Mesenchymal stem cell (in vitro differentiated cells and primary cell): ENCODE results near the gene TCAP. TPM values are rescaled to one million over a fixed set of nuclear protein-coding genes. Genes with fewer than 3 reads are reported as not detected.
A peak's percentile ranks its signal among the peaks of the same experiment; 100 is the strongest.

ENCODE experiments used
- DNase-seq: peaks from one replicate; pipeline ENCODE4 v3.0.0-alpha.2; 2013
- H2AFZ ChIP-seq: one replicate; pipeline ENCODE4 v1.6.1; 2013; ENCODE audit warnings: low read depth, mild to moderate bottlenecking, control low read depth, inconsistent platforms, low read length, moderate library complexity
- H2AK5ac ChIP-seq: 2 replicates; pipeline ENCODE4 v1.6.1; 2013; ENCODE audit warnings: low read length, moderate library complexity, mild to moderate bottlenecking, inconsistent platforms; ENCODE audit not compliant: severe bottlenecking
- H2BK120ac ChIP-seq: one replicate; pipeline ENCODE4 v1.6.1; 2013; ENCODE audit warnings: low read depth, mild to moderate bottlenecking, inconsistent platforms, low read length, moderate library complexity
- H2BK12ac ChIP-seq, 2 experiments: one replicate each; pipeline ENCODE4 v1.6.1; 2013; ENCODE audit warnings: inconsistent platforms in 2 of 2, low read length in 2 of 2, mild to moderate bottlenecking in 2 of 2, moderate library complexity in 2 of 2, control low read depth in 1 of 2
- H2BK15ac ChIP-seq: one replicate; pipeline ENCODE4 v1.6.1; 2013; ENCODE audit warnings: mild to moderate bottlenecking, low read depth, inconsistent platforms; ENCODE audit not compliant: poor library complexity, severe bottlenecking
- H2BK5ac ChIP-seq: 2 replicates; pipeline ENCODE4 v1.6.1; 2013; ENCODE audit warnings: low read depth, mild to moderate bottlenecking, low read length, control low read depth, inconsistent platforms; ENCODE audit not compliant: poor library complexity, severe bottlenecking
- H3K14ac ChIP-seq, 2 experiments: one replicate each; pipeline ENCODE4 v1.6.1; 2013; ENCODE audit warnings: inconsistent platforms in 2 of 2, low read length in 2 of 2, control low read depth in 1 of 2, mild to moderate bottlenecking in 1 of 2, moderate library complexity in 1 of 2
- H3K18ac ChIP-seq, 2 experiments: one replicate each; pipeline ENCODE4 v1.6.1; 2013; ENCODE audit warnings: inconsistent platforms in 2 of 2, low read length in 2 of 2, control low read depth in 1 of 2, low read depth in 1 of 2, mild to moderate bottlenecking in 1 of 2
- H3K23ac ChIP-seq, 2 experiments: one replicate each; pipeline ENCODE4 v1.6.1; 2013; ENCODE audit warnings: inconsistent platforms in 2 of 2, low read length in 2 of 2, mild to moderate bottlenecking in 2 of 2, moderate library complexity in 2 of 2, control low read depth in 1 of 2
- H3K27ac ChIP-seq: 2 replicates; pipeline ENCODE4 v1.5.1; 2013; ENCODE audit warnings: mild to moderate bottlenecking, moderate library complexity, low read length, control low read depth, inconsistent platforms; ENCODE audit not compliant: poor library complexity, severe bottlenecking
- H3K27me3 ChIP-seq, 2 experiments: 2 replicates each; pipeline versions ENCODE4 v1.6.1 to v1.7.0; 2013; ENCODE audit warnings: low read length in 2 of 2, mild to moderate bottlenecking in 2 of 2, moderate library complexity in 2 of 2, control low read depth in 1 of 2, inconsistent platforms in 1 of 2; ENCODE audit not compliant: control insufficient read depth in 1 of 2, insufficient read depth in 1 of 2
- H3K36me3 ChIP-seq, 2 experiments: 2 replicates each; pipeline versions ENCODE4 v1.6.1 to v1.7.0; 2013; ENCODE audit warnings: low read length in 2 of 2, control low read depth in 1 of 2, inconsistent platforms in 1 of 2, low read depth in 1 of 2, mild to moderate bottlenecking in 1 of 2; ENCODE audit not compliant: insufficient read depth in 2 of 2, control insufficient read depth in 1 of 2
- H3K4ac ChIP-seq, 2 experiments: one replicate each; pipeline ENCODE4 v1.6.1; 2013; ENCODE audit warnings: inconsistent platforms in 2 of 2, low read length in 2 of 2, mild to moderate bottlenecking in 2 of 2, moderate library complexity in 2 of 2, control low read depth in 1 of 2, low read depth in 1 of 2
- H3K4me1 ChIP-seq: 2 replicates; pipeline ENCODE4 v1.6.1; 2013; ENCODE audit warnings: low read depth, low read length, control low read depth; ENCODE audit not compliant: control insufficient read depth, insufficient read depth
- H3K4me2 ChIP-seq: 2 replicates; pipeline ENCODE4 v1.6.1; 2013; ENCODE audit warnings: low read length, mild to moderate bottlenecking, inconsistent platforms; ENCODE audit not compliant: poor library complexity, severe bottlenecking
- H3K4me3 ChIP-seq, 2 experiments: 2 replicates each; pipeline versions ENCODE4 v1.5.1 to v1.7.0; 2013; ENCODE audit warnings: low read length in 2 of 2, mild to moderate bottlenecking in 2 of 2, control low read depth in 1 of 2, low read depth in 1 of 2; ENCODE audit not compliant: insufficient read depth in 1 of 2
- H3K79me1 ChIP-seq: replicated peaks from 2 replicates; pipeline ENCODE4 v1.6.1; 2013; ENCODE audit warnings: mild to moderate bottlenecking, control low read depth, low read length, inconsistent platforms; ENCODE audit not compliant: poor library complexity, severe bottlenecking
- H3K9ac ChIP-seq: 2 replicates; pipeline ENCODE4 v1.7.0; 2013; ENCODE audit warnings: mild to moderate bottlenecking, low read length, moderate library complexity
- H3K9me3 ChIP-seq: 2 replicates; pipeline ENCODE4 v1.7.0; 2013; ENCODE audit warnings: mild to moderate bottlenecking, low read length; ENCODE audit not compliant: control insufficient read depth
- H4K8ac ChIP-seq: one replicate; pipeline ENCODE4 v1.6.1; 2013; ENCODE audit warnings: inconsistent platforms, mild to moderate bottlenecking, low read length, moderate library complexity
- H4K91ac ChIP-seq: one replicate; pipeline ENCODE4 v1.6.1; 2013; ENCODE audit warnings: mild to moderate bottlenecking, low read length, inconsistent platforms
- WGBS: methylation state at CpG from one replicate; pipeline ENCODE4 v1.1.7; 2013; ENCODE audit warnings: mixed read lengths; 5-methylcytosine and 5-hydroxymethylcytosine counted together
- polyA plus RNA-seq, 2 experiments: library from polyadenylated mRNA; stranded (reverse); fragments of 200-250 nt; gene quantifications; one replicate each; pipeline ENCODE4 v1.2.3, GENCODE V29; 2013

Gene TCAP, protein sequence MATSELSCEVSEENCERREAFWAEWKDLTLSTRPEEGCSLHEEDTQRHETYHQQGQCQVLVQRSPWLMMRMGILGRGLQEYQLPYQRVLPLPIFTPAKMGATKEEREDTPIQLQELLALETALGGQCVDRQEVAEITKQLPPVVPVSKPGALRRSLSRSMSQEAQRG
- polyA plus RNA-seq (2013, experiment 1 of 2), result 0.12 TPM
- polyA plus RNA-seq (2013, experiment 2 of 2), result 0.05 TPM

DNA sequence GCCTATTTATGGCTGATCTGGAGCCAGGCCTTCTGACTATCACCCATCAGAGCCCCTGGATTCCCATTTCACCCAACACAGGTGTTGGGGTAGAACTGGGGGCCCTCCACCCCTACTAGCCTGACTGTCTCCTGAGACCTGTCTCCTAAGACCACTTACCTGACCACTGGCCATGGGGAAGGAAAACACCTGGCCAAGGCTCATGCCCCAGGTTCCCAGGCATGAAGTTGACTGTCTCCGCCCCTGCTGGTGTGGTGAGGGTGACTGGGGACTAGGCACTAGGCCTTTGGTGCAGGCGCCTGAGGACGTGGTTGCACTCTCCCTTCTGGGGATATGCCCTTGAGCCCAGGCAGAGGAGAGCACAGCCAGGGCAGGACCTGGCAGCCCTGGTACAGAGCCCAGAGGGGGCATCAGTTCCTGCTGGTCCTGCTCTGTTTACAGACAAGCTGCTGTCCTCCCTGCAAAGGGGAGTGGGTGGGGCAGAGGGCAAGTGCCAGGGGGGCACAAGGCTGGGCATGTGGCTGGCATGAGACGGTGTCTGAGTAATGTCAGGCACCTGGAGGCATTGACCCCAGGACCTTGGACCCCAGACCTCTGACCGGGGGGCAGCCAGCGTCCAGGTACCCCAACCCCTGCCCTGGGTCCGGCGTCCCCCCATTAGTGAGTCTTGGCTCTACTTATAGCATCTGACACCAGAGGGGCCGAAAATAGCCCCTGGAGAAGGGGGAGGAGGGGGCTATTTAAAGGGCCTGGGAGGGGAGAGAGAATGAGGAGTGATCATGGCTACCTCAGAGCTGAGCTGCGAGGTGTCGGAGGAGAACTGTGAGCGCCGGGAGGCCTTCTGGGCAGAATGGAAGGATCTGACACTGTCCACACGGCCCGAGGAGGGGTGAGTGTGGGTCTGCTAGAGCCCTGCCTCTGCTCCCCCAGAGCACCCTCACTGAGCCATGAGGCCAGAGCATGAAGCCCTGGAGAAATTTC, at the start of gene TCAP:
TSS of gene TCAP (plus strand) at position 769 of the 981 bp plus-strand sequence. CDS start at position 780, 11 bp downstream.
- Histone ChIP-seq H3K9ac (no peak within 1 kb of the TSS), H3K27ac (peak within 1 kb of the TSS; percentile 19), H2BK120ac (no peak within 1 kb of the TSS), H3K23ac (no peak within 1 kb of the TSS), H3K4me2 (peak within 1 kb of the TSS; percentile 2), H3K27me3 (peaks cover 5 to 48% of the 10 kb centered on the region in 2 experiments), H3K79me1 (peaks cover 3% of the 10 kb centered on the region), H2BK5ac (no peak within 1 kb of the TSS), H4K8ac (peak within 1 kb of the TSS; percentile 56), H4K91ac (peak within 1 kb of the TSS; percentile 27), H2AK5ac (peak within 1 kb of the TSS; percentile 86), H2BK15ac (no peak within 1 kb of the TSS), H3K36me3 (peaks cover 28 to 33% of the 10 kb centered on the region in 2 experiments), H3K4me1 (peaks cover 87% of the 10 kb centered on the region), H3K4ac (no peak within 1 kb of the TSS), H2AFZ (no peak within 1 kb of the TSS), H3K9me3 (no peaks in the 10 kb centered on the region), H3K4me3 (no peak within 1 kb of the TSS), H3K14ac (peak within 1 kb of the TSS in 1 of 2 experiments; percentile 47), H2BK12ac (no peak within 1 kb of the TSS), H3K18ac (no peak within 1 kb of the TSS)
- no peak for DNase-seq
- 59% methylated on average over 15 of the region's 15 CpGs for WGBS

DNA sequence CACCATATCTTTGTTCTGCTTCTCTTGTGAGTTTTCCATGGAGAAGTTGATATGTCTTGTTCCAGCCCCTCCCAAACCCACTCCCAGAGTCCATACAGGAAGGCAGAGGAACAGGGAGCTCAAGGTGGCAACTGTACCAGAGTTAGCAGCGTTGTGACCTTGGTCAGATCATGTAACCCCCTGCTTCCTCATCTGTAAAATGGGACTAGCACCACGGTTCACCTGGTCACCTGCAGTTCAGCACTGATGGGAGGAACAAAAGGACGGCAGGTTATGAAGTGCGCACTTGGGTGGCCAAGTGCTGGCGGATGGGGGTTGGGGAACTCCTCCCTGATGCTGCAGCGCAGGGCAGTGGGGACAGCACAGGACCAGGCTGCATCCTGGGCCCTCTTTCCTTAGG, 49.7 kb upstream of the TCAP start:
- no peak overlapping the region for H4K91ac ChIP-seq
- no peaks in the 10 kb centered on the region for H3K79me1 ChIP-seq
- H3K23ac ChIP-seq, result no peak overlapping the region
- H2BK120ac ChIP-seq, result no peak overlapping the region
- 59% methylated on average over 6 of the region's 6 CpGs for WGBS
- DNase-seq, result no peak
- no peaks in the 10 kb centered on the region for H3K9me3 ChIP-seq
- H2BK12ac ChIP-seq, result no peak overlapping the region
- H3K27me3 ChIP-seq, result peaks cover 69 to 76% of the 10 kb centered on the region in 2 experiments
- H3K27ac ChIP-seq, result no peak overlapping the region
- H2AFZ ChIP-seq, result no peak overlapping the region
- no peak overlapping the region for H3K4ac ChIP-seq
- no peak overlapping the region for H3K4me2 ChIP-seq
- H3K18ac ChIP-seq, result no peak overlapping the region
- peaks cover 7% of the 10 kb centered on the region for H3K4me1 ChIP-seq
- no peak overlapping the region for H4K8ac ChIP-seq
- H3K36me3 ChIP-seq, result no peaks in the 10 kb centered on the region
- H2BK5ac ChIP-seq, result no peak overlapping the region
- no peak overlapping the region for H2BK15ac ChIP-seq
- H2AK5ac ChIP-seq, result no peak overlapping the region
- H3K14ac ChIP-seq, result no peak overlapping the region
- H3K9ac ChIP-seq, result no peak overlapping the region
- no peak overlapping the region for H3K4me3 ChIP-seq

DNA sequence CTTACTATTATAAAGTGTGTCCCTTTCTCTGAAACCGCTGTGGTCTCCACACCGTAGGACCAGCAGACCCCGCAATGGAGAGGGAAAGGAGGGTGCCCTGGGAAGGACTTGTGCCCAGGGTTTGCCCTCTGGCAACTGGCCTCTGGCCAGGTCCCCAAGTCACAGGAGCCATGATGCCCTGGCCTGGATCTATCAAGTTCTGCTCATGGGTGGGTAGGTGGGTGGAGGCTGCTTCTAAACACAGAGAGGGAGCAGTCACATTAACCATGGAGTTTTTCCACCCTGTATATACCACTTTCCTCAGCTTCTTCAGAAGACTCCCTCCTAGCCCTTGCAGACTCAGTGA, 48.1 kb upstream of the TCAP start:
- Histone ChIP-seq H3K27ac (no peak overlapping the region), H4K8ac (no peak overlapping the region), H3K14ac (no peak overlapping the region), H2BK12ac (no peak overlapping the region), H2AFZ (no peak overlapping the region), H3K18ac (no peak overlapping the region), H3K4me2 (no peak overlapping the region), H3K4me3 (no peak overlapping the region), H4K91ac (no peak overlapping the region), H3K4me1 (peaks cover 13% of the 10 kb centered on the region), H3K4ac (no peak overlapping the region), H2BK15ac (no peak overlapping the region), H3K36me3 (no peaks in the 10 kb centered on the region), H3K9ac (no peak overlapping the region), H2BK5ac (no peak overlapping the region), H3K9me3 (no peaks in the 10 kb centered on the region), H3K27me3 (peaks cover 64 to 76% of the 10 kb centered on the region in 2 experiments), H3K79me1 (no peaks in the 10 kb centered on the region), H2AK5ac (no peak overlapping the region), H3K23ac (no peak overlapping the region), H2BK120ac (no peak overlapping the region)
- no peak for DNase-seq
- WGBS, result 76% methylated on average over 3 of the region's 3 CpGs
